ENCODE results near the gene SLC15A4.

SLC15A4 gene

GRCh38 chr12:128789356-128789929, 34.3 kb downstream of the SLC15A4 start:
- no peak for TF ChIP-seq CTCF (IDR thresholded peaks at IDR 0.05; ENCODE audit: low read depth, low read length, missing control alignments)
- DNase-seq (ENCODE audit: low read depth), result no peak
- in situ Hi-C loops (cut with HindIII; ENCODE audit: low sequenced_read_pairs), result no loop called here
- no peak overlapping the region for H3K4me3 ChIP-seq (ENCODE audit: low read depth, low read length)

- DNase-seq (ENCODE audit: low read depth), result no peak
- H3K4me3 ChIP-seq (ENCODE audit: low read depth, low read length), result no peak overlapping the region
- in situ Hi-C loops (cut with HindIII; ENCODE audit: low sequenced_read_pairs), result no loop called here
- TF ChIP-seq CTCF (IDR thresholded peaks at IDR 0.05; ENCODE audit: low read depth, low read length, missing control alignments), result no peak
Observed at GRCh38 chr12:128787827-128788226, 35.9 kb downstream of the SLC15A4 start.

- no peak for DNase-seq (ENCODE audit: low read depth)
- TF ChIP-seq CTCF (IDR thresholded peaks at IDR 0.05; ENCODE audit: low read depth, low read length, missing control alignments), result no peak
- no peak overlapping the region for H3K4me3 ChIP-seq (ENCODE audit: low read depth, low read length)
- in situ Hi-C loops (cut with HindIII; ENCODE audit: low sequenced_read_pairs), result no loop called here
Observed at GRCh38 chr12:128786741-128787391, 36.9 kb downstream of the SLC15A4 start.

GRCh38 chr12:128784030-128784760, 39.6 kb downstream of the SLC15A4 start:
- H3K4me3 ChIP-seq (ENCODE audit: low read depth, low read length), result no peak overlapping the region
- in situ Hi-C loops (cut with HindIII; ENCODE audit: low sequenced_read_pairs), result loop anchor here (5.0 kb wide), 1 partner anchor 1123 kb away; no protein-coding TSS in a partner anchor
- DNase-seq (ENCODE audit: low read depth), result peak; percentile 68
- TF ChIP-seq CTCF (IDR thresholded peaks at IDR 0.05; ENCODE audit: low read depth, low read length, missing control alignments), result no peak

- no peak overlapping the region for H3K4me3 ChIP-seq (ENCODE audit: low read depth, low read length)
- DNase-seq (ENCODE audit: low read depth), result no peak
Observed at GRCh38 chr12:128783129-128783574, 40.6 kb downstream of the SLC15A4 start.

More at GRCh38 chr12:128783129-128783574, 40.6 kb downstream of the SLC15A4 start:
- no peak for TF ChIP-seq CTCF (IDR thresholded peaks at IDR 0.05; ENCODE audit: low read depth, low read length, missing control alignments)
- in situ Hi-C loops (cut with HindIII; ENCODE audit: low sequenced_read_pairs), result loop anchor here (5.0 kb wide), 1 partner anchor 1124 kb away; no protein-coding TSS in a partner anchor
